GM19468 (cell line): Measurements from ENCODE around the gene INO80.
"Not testable (repeated sequence)": the region's sequence is repeated elsewhere in the genome, so short reads cannot be mapped to it uniquely, and the experiment has no call there.

Source experiments
- ATAC-seq: cut with Tn5 transposase; IDR thresholded peaks from one replicate; pipeline ENCODE4 v1.9.1; 2021; ENCODE audit warnings: mild to moderate bottlenecking, moderate library complexity, moderate number of reproducible peaks; ENCODE audit not compliant: unreplicated experiment; ENCODE audit errors: extremely low read depth

Gene INO80

DNA sequence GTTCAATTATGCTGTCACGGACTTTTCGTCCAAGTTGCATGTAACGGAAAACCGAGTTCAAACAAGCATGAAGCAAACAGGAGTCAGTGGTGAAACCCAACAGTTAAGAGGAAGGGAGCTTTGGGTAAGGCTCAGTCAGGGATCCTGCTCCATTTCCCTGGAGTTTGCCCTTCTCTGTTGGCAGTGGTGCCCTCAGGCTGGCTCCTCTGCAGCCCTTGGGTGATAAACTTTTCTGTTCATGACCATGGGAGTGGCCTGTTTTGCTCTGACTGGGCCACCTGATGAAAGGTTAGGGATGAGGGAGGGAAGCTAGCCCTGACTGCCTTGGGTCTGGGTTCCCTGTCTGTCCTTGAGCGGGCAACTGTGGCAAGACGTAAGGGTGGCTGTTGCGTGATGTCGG lies 146.7 kb downstream of the INO80 start:
- no peak for ATAC-seq

DNA sequence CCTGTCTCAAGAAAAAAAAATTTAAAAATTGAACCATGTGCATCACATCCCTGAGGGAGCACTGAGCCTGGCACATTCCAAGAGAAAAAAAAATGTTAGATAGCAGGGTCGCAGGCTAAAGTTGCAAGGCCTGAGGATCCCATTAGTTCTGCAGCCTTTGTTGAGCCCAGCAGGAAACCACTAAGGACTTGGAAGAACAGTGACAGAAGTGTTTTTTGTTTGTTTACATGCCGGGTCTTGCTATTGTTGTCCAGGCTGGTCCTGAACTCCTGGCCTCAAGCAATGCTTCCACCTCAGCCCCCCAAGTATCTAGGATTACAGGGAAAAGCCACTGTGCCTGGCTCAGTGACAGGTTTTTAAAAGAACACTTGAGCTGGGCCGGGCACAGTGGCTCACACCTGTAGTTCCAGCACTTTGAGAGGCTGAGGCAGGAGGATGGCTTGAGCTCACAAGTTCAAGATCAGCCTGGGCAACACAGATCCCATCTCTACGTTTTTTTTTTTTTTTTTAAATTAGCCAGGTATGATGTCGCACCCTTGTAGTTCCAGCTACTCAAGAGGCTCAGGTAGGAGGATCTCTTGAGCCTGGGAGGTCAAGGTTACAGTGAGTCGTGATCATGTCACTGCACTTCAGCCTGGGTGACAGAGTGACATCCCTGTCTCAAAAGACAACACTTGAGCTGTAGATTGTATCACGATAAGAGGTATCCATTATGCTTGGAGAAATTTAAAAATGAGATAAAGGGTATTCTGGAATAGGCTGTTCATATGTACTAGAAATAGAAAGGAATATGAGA lies 147.6 kb downstream of the INO80 start:
- no peak for ATAC-seq

DNA sequence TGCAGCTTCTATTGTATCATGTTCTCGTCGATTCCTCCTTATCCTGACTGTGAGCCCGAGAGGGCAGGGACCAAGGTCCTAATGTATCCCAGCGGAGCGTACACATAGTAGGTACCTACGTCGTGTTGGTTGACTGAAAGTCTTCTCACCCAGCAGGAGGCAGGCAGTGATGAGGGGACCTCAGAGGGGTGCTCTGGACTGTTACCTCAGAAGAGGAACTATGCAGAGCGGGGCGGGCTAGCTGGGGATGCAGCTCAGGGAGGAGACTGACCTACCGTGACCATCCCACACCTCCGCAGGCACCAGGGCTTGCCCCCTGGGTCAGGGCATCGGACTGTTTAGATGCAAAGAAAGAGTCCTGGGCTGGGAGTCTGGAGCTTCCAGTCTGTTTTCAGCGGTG lies 151.4 kb downstream of the INO80 start:
- no peak for ATAC-seq

DNA sequence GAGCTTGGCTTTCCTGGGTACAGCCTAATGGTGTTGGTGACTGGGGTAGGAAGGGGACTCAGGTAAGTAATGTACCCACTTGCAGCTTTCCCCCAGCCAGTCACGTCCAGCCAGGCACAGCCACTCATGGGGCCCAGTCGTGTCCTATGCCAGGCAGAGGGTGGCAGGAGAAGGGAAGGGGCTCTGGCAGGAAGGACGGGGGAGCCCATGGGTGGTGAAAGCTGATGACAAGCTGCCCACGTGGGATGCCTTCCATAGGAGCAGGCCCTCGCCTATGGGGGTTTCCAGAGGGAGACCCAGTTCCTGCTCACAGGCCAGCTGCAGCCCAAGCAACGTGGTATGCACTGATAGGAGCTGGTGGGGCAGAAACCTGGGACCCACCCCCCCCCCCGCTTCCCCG lies 152.1 kb downstream of the INO80 start:
- ATAC-seq: no peak

DNA sequence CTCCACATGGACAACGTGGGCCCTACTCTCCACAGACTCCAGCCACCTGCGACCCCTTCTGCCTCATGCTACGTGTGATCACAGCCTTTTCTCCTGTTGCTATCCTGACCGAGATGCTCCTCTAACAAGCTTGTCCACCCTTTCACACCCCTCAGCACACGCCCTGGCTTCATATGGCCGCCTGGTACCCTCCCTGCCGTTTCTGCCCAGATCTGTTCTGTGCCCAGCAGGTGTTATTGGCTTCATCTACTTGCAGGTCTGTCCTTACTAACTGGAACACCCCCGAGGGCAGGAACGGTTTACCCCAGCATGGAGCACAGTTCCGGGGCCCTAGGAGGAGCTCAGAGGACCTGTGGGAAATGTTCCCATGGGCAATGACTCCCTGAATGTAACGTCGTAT lies 152.9 kb downstream of the INO80 start:
- no peak for ATAC-seq

DNA sequence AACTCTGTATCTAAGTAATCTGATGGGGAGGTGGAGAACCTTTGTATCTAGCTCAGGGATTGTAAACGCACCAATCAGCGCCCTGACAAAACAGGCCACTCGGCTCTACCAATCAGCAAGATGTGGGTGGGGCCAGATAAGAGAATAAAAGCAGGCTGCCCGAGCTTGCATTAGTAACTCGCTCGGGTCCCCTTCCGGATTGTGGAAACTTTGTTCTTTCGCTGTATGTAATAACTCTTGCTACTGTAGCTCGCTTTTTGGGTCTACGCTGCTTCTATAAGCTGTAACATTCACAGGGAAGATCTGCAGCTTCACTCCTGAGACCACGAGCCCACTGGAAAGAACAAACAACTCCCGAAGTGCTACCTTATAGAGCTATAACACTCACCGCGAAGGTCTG lies 153.8 kb downstream of the INO80 start:
- ATAC-seq: not testable (repeated sequence)

DNA sequence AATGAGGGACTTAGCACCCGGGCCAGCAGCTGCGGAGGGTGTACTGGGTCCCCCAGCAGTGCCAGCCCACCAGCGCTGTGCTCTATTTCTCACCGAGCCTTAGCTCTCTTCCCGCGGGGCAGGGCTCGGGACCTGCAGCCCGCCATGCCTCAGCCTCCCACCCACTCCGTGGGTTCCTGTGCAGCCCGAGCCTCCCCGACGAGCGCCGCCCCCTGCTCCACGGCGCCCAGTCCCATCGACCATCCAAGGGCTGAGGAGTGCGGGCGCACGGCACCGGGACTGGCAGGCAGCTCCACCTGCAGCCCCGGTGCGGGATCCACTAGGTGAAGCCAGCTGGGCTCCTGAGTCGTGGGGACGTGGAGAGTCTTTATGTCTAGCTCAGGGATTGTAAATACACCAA lies 154.3 kb downstream of the INO80 start:
- ATAC-seq: not testable (repeated sequence)

DNA sequence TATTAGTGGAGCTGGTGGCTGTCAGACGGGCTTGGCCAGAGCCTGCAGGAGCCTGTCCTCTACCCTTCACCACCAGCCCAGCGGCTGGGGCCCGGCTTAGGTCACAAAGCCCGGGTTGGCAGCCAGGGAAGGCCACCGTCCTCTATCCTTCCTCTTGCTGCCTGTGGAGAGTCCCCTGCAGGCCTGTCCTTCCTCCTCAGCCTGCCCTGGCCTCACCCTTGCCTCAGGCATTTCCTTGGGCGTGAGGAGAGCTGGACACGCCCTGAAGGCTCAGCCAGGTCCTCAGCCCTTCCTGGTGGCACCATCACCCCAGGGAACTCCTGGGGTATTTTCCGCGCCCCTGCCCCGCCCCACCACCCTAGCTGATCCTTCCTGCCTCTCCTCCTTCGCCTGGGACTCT lies 155.2 kb downstream of the INO80 start:
- ATAC-seq: no peak

DNA sequence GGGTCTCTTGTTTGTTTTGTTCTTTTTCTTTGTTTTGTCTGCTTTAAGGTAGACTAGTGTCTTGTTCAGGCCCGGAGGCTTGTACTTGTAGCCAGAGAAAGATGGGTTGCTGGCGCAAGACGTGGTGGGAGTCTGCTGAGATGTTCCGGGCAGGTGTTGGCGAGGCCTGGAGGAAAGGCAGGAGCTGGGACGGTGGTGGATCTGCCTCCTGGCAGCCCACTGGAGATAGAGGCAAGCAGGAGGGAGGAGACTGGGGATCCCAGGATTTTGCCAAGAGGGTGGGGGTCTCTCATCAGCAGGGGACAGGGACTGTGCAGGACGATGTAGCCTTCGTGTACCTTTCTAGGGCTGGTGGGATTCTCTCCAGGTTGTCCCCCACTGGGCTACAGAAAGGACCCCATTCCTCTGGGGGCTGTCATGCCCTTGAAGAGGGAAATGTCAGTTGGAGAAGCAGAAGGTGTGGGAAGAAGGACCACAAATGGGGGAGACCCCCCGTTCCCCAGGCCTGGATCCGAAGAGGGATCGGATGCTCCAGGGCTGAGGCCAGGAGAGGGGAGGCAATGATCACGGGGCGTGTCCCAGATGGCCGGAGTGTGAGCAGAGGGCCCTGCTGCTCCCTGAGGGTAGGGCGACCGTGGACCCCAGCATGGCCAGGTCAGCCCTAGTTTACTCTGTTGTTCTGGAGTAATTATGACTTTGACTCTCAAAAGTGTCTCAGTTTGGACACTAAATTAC lies 155.8 kb downstream of the INO80 start:
- ATAC-seq: no peak

DNA sequence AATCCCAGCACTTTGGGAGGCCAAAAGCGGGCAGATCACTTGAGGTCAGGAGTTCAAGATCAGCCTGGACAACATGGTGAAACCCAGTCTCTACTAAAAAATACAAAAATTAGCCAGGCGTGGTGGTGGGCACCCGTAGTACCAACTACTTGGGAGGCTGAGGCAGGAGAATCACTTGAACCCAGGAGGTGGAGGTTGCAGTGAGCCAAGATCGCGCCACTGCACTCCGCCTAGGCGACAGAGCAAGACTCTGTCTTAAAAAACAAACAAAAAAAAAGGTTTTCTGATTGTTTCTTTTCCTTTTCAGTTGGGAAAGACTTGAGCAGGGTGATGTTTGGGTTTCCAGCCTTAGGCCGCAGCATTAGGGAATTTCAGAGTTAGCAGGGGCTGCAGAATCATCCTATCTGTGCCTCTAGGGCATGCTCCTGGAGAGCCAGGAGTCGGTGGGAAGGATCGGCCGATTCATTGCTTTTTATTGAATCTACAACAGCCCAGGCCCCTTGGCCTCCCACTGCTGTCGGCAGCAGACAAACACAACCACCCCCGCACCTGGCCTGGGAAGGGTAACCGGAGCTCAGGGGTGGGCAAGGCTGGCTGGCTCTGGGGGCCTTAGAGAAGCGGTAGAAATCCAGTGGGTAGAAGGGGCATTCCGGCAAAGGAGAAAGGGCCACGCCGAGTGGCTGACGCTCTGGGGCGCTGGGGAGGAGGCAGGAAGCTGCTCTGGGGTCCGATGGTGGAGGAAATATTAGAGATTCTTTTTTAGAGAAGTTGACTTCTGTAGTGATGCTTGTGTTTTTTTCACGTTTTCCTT lies 156.5 kb downstream of the INO80 start:
- no peak for ATAC-seq

DNA sequence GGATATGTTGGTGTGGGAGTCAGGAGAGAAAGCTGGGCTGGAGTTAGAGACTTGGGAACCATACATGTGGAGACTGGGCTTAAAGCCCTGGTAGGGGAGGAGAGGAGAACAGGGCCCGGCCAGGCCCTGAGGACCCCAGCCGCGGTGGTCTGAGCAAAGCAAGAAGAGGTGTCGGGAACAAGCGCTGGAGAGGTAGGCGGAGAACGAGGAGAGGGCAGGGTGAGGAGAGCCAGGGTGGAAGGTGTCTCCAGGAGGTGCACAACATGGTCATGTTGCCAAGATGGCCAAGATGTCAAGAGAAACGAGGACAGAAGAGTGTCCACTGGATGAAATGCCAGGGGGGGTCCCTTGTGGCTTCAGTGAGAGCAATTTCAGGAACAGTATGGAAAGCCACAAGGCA lies 157.4 kb downstream of the INO80 start:
- no peak for ATAC-seq

DNA sequence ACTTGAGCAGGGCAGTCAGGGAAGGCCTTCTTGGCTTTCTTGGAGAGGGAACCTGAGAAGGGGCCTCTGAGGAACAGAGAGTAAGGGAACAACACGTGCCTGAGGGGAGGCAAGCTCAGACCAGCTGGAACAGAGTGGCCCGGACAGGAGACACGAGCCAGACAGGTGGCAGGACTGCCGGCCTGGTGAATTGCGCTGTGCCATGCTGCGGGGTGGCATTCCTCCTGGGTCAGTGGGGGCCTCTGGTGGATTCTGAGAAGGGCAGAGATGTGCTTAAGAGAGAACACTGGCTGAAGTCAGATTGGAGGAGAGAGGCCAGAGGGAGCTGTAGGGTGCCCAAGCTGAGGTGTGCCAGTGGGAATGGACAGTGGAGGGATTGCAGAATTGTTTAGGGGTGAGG lies 157.9 kb downstream of the INO80 start:
- ATAC-seq: no peak

DNA sequence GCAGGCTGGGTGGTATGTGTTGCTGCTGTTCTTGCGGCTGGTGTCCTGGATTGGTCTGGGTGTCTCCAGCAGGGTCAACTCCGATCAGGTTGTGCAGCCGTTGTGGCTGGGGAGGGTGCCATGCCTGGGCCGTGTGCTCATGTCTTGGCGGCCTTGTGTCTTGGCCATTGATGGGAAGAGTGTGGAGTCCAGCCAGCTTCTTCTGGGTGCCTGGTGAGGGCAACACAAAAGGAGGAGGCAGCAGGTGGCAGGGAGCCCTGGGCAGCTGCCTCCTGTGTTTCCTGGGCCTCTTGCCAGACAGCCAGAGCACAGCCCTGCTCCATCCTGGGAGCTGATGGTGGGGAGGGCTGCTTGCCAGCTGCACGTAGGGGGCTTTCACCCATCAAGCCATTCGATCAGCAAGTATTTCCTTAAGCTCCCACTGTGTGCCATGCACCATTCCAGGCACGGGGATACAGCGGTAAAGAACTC lies 158.5 kb downstream of the INO80 start:
- ATAC-seq: no peak

DNA sequence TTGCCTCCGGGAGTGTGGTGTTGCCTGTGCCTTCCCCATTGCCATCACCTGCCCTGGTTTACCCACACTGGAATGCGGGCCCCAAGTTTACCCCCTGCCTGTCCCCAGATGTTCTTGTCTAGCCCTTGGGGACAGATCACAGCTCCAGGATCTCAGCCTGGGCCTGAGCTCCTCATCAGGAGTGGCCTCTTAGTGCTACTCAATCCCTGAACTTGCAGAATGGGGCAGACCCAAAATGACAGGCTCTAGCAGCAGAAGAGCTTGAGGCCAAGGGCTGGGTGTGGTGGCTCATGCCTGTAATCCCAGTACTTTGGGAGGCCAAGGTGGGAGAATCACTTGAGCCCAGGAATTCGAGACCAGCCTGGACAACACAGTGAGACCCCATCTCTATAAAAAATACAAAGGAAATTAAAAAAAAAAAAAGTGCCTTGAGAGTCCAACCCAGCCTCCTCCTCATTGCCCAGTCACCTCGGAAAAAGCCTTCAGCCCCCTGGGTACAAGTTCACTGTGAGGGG lies 159.0 kb downstream of the INO80 start:
- ATAC-seq: no peak

DNA sequence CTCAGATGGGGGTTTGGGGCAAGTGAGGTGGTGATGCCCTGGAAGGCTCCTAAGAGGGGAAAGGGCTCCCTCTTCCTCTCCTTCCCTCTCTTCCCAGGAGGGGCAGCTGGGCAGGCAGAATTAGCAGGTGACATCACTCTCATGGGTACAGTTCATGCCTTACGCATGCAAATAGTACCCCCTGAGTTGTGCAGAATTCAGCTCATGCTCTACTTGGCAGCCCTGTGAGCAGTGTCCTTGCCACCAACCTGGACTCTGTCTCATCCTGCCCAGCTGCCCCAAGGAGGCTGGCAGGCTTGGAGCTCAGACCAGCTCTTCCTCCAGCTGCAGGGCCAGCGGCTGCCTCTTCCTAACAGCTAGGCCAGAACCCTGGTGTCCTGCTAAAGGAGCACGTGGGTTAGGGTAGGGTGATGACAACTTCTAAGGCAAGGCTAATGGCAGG lies 159.5 kb downstream of the INO80 start:
- ATAC-seq: no peak

DNA sequence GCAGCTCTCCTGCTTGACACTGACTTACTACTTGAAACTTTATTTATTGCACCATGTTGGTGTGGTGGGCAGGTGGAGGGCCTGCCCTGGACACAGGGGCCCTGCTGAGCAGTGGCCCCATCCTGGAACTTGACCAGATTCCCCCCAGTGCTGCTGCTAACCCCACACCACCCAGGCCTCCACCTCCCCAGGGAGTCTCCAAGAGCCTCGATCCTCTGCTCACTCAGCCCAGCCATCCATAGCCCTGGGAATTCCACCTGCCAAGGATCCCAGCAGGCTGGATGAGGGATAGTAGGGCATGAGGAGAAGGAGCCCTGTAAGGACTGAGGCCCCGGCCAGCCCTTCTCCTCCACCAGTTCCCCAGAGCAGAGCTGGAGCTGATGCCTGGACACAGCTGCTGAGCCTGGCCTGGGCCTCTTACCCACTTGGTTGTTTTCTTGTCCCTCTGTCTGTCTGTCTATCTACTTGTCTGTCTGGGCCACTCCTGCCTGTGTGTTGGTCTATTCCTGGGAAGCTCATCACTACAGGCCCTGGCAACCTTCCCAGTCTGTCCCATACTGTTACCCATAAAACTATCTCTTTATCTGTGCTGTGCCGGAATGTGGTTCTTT lies 160.0 kb downstream of the INO80 start:
- ATAC-seq: no peak

DNA sequence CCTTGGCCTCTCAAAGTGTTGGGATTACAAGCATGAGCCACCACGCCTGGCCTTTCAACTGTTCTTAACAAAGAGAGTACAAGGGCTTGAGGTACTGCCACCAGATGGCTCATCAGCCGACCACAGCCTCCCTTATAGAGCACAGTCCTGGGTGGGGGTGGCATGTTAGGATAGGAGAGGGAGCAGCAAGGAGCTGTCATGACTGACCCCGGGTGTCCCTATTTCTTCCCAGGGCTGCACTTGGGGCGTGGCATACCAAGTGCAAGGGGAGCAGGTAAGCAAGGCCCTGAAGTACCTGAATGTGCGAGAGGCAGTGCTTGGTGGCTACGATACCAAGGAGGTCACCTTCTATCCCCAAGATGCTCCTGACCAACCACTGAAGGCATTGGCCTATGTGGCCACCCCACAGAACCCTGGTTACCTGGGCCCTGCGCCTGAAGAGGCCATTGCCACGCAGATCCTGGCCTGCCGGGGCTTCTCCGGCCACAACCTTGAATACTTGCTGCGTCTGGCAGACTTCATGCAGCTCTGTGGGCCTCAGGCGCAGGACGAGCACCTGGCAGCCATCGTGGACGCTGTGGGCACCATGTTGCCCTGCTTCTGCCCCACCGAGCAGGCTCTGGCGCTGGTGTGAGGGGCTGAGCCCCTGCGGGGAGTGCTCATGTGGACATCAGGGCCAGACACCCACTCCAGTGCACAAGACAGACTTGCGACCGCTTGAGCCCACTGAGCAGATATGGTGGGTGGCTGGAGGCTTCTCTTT lies 160.8 kb downstream of the INO80 start:
- ATAC-seq: no peak

DNA sequence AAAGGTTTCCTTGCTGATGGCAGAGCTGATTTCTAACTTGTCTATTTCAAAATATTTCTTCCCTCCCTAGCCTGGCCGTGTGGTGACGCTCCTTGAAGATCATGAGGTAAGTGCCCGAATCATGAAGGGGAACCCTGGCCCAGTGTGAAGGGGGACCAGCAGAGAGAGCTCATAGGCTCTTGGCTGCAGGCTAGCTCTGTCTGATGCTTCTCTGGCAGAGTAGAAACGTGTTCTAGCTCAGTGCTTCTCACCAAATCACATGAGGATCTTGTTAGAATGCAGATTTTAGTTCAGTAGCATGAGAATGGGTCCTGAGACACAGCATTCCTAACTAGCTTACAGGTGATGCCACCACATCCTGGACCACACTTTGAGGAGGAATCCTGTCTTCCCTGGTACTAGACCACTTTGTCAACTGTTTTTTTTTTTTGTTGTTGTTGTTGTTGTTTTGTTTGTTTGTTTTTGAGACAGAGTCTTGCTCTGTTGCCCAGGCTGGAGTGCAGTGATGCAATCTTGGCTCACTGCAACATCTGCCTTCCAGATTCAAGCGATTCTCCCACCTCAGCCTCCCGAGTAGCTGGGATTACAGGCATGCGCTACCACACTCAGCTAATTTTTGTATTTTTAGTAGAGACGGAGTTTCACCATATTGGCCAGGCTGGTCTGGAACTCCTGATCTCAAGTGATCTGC lies 161.8 kb downstream of the INO80 start:
- ATAC-seq: not testable (repeated sequence)

DNA sequence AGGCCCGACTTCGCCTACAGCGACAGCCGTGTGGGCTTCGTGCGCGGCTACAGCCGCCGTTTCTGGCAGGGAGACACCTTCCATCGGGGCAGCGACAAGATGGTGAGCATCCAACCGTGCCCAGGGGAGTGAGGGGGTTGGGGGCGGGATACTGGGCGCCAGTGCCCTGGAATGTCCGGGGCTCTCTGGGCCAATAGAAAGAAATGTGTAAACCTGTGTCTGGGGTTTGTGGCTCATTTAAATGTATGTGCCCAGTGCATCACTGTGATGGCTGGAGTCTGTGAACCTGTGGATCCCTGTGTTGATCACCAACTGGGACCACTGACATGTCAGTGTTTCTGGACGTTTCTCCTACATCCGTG lies 162.4 kb downstream of the INO80 start:
- ATAC-seq: no peak
